Fibroblast of peridontal ligament (primary cell): ENCODE measurements around the gene AP2S1.
"Not testable (repeated sequence)": the region's sequence is repeated elsewhere in the genome, so short reads cannot be mapped to it uniquely, and the experiment has no call there.

Experiments
- DNase-seq: peaks from one replicate; pipeline ENCODE4 v3.0.0-alpha.2; 2010; ENCODE audit errors: extremely low read depth

Gene AP2S1

GRCh38 chr19:46850228-46851203 is at the start of gene AP2S1:
Gene AP2S1 (minus strand): TSS chr19:46850846. CDS start chr19:46850766, 80 bp downstream.
- DNase-seq, result peak; percentile 99

- DNase-seq, result no peak
These were observed 49.7 kb upstream of the AP2S1 start for GRCh38 chr19:46900341-46900740.

- DNase-seq, result peak; percentile 55
These were observed 48.1 kb upstream of the AP2S1 start for GRCh38 chr19:46898731-46899130.

- DNase-seq, result no peak
These were observed 45.6 kb upstream of the AP2S1 start for GRCh38 chr19:46896076-46896794.

GRCh38 chr19:46892252-46893179 is 41.9 kb upstream of the AP2S1 start:
- no peak for DNase-seq

- peak; percentile 99 for DNase-seq
These were observed 40.0 kb upstream of the AP2S1 start for GRCh38 chr19:46890423-46891170.

GRCh38 chr19:46887240-46887782 is 36.7 kb upstream of the AP2S1 start:
- no peak for DNase-seq

GRCh38 chr19:46886546-46887239 is 36.0 kb upstream of the AP2S1 start:
- DNase-seq, result peak; percentile 44

- DNase-seq, result no peak
These were observed 34.8 kb upstream of the AP2S1 start for GRCh38 chr19:46885411-46885810.

- DNase-seq, result not testable (repeated sequence)
These were observed 32.1 kb upstream of the AP2S1 start for GRCh38 chr19:46882751-46883150.

- DNase-seq, result no peak
These were observed 31.4 kb upstream of the AP2S1 start for GRCh38 chr19:46882034-46882433.

- no peak for DNase-seq
These were observed 30.4 kb upstream of the AP2S1 start for GRCh38 chr19:46881092-46881491.

GRCh38 chr19:46880431-46880830 is 29.8 kb upstream of the AP2S1 start:
- no peak for DNase-seq

GRCh38 chr19:46878613-46879375 is 28.1 kb upstream of the AP2S1 start:
- DNase-seq, result peak; percentile 84

- DNase-seq, result no peak
These were observed 25.0 kb upstream of the AP2S1 start for GRCh38 chr19:46875657-46876056.

GRCh38 chr19:46875234-46875633 is 24.6 kb upstream of the AP2S1 start:
- DNase-seq, result no peak

GRCh38 chr19:46872967-46873366 is 22.3 kb upstream of the AP2S1 start:
- DNase-seq, result no peak

GRCh38 chr19:46871173-46871572 is 20.5 kb upstream of the AP2S1 start:
- not testable (repeated sequence) for DNase-seq
